ENCODE results near the gene ZAP70.
"Not testable (repeated sequence)": the region's sequence is repeated elsewhere in the genome, so short reads cannot be mapped to it uniquely, and the experiment has no call there.

DNA sequence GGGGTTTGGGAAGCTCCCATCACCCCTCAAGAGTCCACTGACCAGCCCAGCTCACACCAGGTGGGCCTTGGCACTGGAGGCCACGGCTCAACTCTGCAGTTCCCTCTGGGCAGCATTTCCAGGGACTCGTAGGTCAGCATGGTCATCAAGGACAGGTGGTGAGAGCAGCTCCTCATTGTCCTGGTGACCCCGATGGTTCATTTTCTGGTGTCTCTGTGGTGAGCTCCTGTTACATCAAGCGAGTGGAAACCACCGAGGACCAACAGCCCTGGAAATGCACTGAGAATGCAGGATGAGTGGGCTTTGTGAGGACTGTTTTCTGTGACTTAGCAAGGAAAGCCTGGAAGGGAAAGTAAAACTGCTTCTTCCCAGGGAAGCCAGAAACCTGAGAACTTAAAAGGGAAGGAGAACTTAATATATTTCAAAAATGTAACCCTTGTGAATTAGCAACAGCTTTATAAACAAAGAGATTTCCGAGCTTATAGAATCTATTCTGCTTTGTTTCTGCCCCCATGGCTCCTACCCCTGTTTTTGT is 40.7 kb upstream of the ZAP70 start:
- TF ChIP-seq POLR2A, POLR2AphosphoS5 (IDR thresholded peaks at IDR 0.05): not testable (repeated sequence)

Measured in spleen (tissue), 3 donors.